IMR-90 (cell line): ENCODE data around the gene CACNA1G.

ENCODE experiments used
- CHD1 ChIP-seq: IDR thresholded peaks from 2 replicates; pipeline ENCODE4 v1.6.1; 2012; ENCODE audit warnings: low read depth, low read length, improper control_type of control experiment
- CTCF ChIP-seq: conservative IDR thresholded peaks from 2 replicates; pipeline ENCODE4 v1.5.1; 2012; ENCODE audit warnings: mild to moderate bottlenecking, low read depth, low read length, improper control_type of control experiment
- FOS ChIP-seq: fragments of 150-350 bp; IDR thresholded peaks from 2 replicates; pipeline ENCODE4 v1.6.1; 2016; ENCODE audit warnings: low read depth, low read length
- MXI1 ChIP-seq: IDR thresholded peaks from 2 replicates; pipeline ENCODE4 v1.6.1; 2012; ENCODE audit warnings: low read depth, mild to moderate bottlenecking, low read length, moderate library complexity, borderline replicate concordance
- NFE2L2 ChIP-seq: fragments of 150-350 bp; IDR thresholded peaks from 2 replicates; pipeline ENCODE4 v1.6.1; 2016; ENCODE audit warnings: low read depth, mild to moderate bottlenecking, low read length
- POLR2A ChIP-seq: IDR thresholded peaks from 2 replicates; pipeline ENCODE4 v1.6.1; 2012; ENCODE audit warnings: mild to moderate bottlenecking, low read depth, low read length
- RAD21 ChIP-seq: IDR thresholded peaks from 2 replicates; pipeline ENCODE4 v1.6.1; 2012; ENCODE audit warnings: low read length, improper control_type of control experiment

DNA sequence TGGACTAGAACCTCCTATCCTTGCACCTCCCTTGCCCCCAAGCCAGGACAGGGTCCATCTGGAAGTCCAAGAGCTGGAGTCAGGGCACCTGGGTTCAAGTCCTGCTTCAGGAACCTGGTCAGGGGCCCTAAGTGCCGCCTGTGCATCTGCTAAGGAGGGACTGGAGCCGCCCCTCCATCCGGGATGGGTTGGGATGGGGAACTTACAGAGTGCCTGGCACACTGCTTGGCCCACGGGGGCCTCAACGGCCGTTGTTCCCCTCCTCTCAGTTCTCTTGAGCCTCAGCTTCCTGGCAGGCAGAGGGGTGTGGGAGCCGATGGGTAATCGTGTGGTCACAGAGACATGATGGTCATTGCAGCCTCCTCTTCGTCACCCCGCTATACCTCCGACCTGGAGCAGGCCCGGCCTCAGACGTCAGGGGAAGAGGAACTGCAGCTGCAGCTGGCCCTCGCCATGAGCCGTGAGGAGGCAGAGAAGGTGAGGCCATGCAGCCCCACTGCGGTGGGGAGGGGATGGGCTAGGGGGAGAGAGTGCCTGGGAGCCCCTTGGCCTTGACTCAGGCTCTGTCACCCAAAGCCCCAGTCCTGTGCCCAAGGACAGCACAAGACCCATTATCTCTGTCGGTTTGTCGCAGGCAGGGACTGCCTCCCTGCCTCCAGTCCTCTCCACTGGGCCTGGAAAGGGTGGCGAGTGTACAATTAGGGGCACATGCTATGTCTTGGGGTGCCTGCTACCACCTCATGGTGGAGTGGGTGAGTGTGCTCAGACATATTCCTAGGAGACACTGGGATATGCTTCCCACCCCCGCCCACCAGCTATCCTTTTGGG, 22.6 kb upstream of the CACNA1G start:
- TF ChIP-seq POLR2A (no peak), CTCF (no peak), NFE2L2 (no peak), CHD1 (no peak), RAD21 (no peak), MXI1 (no peak), FOS (no peak)
